ENCODE measurements around the gene ABI1. TPM values are rescaled to one million over a fixed set of nuclear protein-coding genes. Genes with fewer than 3 reads are reported as not detected.

ABI1 gene
- total and polyA plus RNA-seq, 2 of the 13 experiments (the other 11 are each of a cell fraction or from before 2014, with no cell fraction given), result 20.9 to 22.9 TPM

DNA sequence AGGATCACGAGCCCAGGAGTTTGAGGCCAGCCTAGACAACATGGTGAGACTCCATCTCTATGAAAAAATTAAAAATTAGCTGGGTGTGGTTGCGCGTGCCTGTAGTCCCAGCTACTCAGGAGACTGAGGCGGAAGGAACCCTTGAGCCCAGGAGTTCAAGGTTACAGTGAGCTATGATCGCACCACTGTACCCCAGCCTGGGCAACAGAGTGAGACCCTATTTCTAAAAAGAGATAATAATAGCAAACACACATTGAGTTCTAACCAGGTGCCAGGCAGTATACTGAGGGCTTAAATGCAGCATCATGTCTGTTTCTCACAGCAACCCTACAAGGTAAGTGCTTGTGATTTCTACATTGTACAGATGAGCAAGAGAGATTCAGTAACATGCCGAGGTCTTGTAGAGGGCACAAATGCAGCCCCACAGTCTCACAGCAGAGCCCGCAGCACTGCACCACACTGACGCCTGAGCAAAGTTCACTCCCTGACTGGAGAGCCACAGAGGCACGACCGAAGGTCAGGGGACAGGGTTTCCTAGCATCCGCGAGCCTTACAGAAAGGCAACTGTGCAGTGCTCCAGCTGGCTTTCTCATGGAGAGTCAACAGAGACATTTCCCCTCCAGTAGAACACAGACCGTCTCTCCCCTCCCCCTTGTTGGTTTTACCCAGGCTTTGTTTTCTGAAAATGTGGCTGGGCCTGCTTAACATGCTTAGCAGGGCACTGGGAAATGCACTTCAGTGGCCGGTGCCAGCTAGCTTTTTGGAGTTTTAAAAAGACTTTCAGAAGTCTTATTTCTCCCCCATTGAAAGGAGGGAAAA, 126.8 kb downstream of the ABI1 start (continued):
- TF ChIP-seq ZNF232 (CRISPR knock-in tag; IDR thresholded peaks at IDR 0.05; ENCODE audit: borderline replicate concordance) (peak; percentile 74; the same call in 1 of the 2 replicates), ARID3A (IDR thresholded peaks at IDR 0.05; ENCODE audit: low read depth, low read length) (no peak), RBM39 (IDR thresholded peaks at IDR 0.05; ENCODE audit: low read depth, low read length, poor library complexity, severe bottlenecking) (no peak), ZNF101 (CRISPR knock-in tag; IDR thresholded peaks at IDR 0.05; ENCODE audit: borderline replicate concordance, low read depth) (no peak), ZNF629 (CRISPR knock-in tag; conservative IDR thresholded peaks at IDR 0.05) (no peak; the same call in 1 of the 2 replicates), GMEB1 (CRISPR knock-in tag; IDR thresholded peaks at IDR 0.05; ENCODE audit: borderline replicate concordance) (no peak; the same call in 1 of the 2 replicates), SRSF9 (IDR thresholded peaks at IDR 0.05; ENCODE audit: borderline replicate concordance, insufficient read depth, low read depth, low read length, poor library complexity, severe bottlenecking) (no peak), JUND (CRISPR knock-in tag; IDR thresholded peaks at IDR 0.05) (no peak), ZNF572 (CRISPR knock-in tag; IDR thresholded peaks at IDR 0.05) (no peak), TP53 (CRISPR knock-in tag; conservative IDR thresholded peaks at IDR 0.05) (no peak), ZBTB49 (CRISPR knock-in tag; IDR thresholded peaks at IDR 0.05; ENCODE audit: borderline replicate concordance) (no peak), ZNF766 (CRISPR knock-in tag; IDR thresholded peaks at IDR 0.05; ENCODE audit: borderline replicate concordance) (no peak), FOXK2 (IDR thresholded peaks at IDR 0.05) (no peak), ZNF75D (CRISPR knock-in tag; IDR thresholded peaks at IDR 0.05; ENCODE audit: borderline replicate concordance) (no peak), FOXC1 (CRISPR knock-in tag; IDR thresholded peaks at IDR 0.05; ENCODE audit: borderline replicate concordance) (no peak; the same call in 1 of the 2 replicates), ZBTB1 (CRISPR knock-in tag; IDR thresholded peaks at IDR 0.05; ENCODE audit: borderline replicate concordance) (no peak)
- TF ChIP-seq, protein P1, sequence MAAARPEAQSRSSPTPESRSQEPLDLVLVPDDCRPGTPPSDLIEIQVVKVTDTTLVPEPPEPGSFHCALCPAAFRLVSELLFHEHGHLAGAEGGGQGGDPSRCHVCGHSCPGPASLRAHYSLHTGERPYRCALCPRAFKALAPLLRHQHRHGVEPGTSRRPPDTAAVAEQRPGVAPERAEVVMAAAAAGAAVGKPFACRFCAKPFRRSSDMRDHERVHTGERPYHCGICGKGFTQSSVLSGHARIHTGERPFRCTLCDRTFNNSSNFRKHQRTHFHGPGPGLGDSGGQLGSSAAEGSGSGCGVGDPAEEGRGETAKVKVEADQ (CRISPR knock-in tag; IDR thresholded peaks at IDR 0.05; ENCODE audit: borderline replicate concordance), result no peak
- TF ChIP-seq, protein P2, sequence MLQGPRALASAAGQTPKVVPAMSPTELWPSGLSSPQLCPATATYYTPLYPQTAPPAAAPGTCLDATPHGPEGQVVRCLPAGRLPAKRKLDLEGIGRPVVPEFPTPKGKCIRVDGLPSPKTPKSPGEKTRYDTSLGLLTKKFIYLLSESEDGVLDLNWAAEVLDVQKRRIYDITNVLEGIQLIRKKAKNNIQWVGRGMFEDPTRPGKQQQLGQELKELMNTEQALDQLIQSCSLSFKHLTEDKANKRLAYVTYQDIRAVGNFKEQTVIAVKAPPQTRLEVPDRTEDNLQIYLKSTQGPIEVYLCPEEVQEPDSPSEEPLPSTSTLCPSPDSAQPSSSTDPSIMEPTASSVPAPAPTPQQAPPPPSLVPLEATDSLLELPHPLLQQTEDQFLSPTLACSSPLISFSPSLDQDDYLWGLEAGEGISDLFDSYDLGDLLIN (CRISPR knock-in tag; IDR thresholded peaks at IDR 0.05; ENCODE audit: borderline replicate concordance), result no peak
